ENCODE measurements around the gene MAN2B1.

DNA sequence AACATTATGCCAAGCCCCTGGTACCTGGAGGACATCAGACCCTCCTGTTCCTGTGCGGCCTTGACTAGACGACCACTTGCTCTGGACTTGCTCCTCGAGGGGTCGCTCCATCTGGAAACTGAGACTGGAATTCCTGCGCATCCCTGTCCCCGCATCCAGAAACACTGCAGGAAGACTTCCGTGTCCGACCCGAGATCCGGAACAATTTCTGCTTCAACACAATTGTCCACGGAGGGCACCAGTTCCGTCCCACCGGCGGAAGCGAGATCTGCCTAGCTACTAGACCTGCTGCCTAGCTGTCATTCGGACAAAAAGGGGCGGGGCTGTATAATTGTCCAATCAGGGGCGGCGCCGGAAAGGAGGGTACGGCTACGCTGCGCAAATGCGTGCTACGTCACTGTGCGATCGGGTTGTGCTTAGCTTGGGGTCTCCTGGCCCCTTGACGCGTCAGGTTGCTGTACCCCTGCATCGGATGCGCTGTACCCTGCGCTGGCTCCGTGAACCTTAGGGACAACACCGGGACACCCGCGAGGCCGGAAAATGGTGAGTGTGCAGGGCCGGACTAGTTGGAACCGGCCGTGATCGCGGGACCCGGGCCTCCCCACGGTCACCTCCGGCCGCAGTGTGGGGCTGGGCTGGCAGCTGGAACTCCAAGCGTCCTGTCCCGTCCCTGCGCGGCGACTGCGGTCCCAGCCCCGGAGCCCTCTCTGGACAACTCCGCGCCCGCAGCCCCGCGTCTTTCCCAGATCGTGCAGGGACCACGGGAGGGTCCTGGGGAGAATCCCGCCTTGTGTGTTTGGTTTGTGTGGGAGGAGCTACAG lies 55.8 kb downstream of the MAN2B1 start, which contains the start of the genes ZNF490 and ZNF791:
- TF ChIP-seq EZH2 (IDR thresholded peaks at IDR 0.05; ENCODE audit: borderline replicate concordance) (no peak), EZH2phosphoT487 (IDR thresholded peaks at IDR 0.05; ENCODE audit: low read depth, severe bottlenecking, unreplicated experiment) (no peak)
- TF ChIP-seq, protein P1, sequence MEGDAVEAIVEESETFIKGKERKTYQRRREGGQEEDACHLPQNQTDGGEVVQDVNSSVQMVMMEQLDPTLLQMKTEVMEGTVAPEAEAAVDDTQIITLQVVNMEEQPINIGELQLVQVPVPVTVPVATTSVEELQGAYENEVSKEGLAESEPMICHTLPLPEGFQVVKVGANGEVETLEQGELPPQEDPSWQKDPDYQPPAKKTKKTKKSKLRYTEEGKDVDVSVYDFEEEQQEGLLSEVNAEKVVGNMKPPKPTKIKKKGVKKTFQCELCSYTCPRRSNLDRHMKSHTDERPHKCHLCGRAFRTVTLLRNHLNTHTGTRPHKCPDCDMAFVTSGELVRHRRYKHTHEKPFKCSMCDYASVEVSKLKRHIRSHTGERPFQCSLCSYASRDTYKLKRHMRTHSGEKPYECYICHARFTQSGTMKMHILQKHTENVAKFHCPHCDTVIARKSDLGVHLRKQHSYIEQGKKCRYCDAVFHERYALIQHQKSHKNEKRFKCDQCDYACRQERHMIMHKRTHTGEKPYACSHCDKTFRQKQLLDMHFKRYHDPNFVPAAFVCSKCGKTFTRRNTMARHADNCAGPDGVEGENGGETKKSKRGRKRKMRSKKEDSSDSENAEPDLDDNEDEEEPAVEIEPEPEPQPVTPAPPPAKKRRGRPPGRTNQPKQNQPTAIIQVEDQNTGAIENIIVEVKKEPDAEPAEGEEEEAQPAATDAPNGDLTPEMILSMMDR (IDR thresholded peaks at IDR 0.05; ENCODE audit: poor library complexity) = peak; percentile 33
